Measurements from ENCODE around the gene MNS1.

The MNS1 gene

DNA sequence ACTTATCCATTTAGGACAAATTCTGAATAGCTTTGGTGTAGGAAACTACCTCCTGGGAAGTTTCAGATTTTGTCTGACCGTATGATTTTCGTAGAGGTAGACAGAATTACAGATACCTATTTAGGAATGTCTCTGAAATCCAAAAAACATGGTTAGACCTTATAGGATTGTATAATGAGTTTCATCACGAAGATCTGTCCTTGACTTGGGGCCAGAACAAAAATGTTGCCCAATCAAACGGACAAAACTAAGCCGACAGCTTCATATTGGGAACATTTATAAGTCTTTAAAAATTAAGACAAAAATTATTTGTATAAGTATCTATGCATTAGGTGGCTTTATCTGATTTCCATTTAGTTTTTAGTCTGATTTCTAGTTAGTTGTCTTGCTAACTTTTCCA, 32.6 kb downstream of the MNS1 start:
- TF ChIP-seq, protein P1, sequence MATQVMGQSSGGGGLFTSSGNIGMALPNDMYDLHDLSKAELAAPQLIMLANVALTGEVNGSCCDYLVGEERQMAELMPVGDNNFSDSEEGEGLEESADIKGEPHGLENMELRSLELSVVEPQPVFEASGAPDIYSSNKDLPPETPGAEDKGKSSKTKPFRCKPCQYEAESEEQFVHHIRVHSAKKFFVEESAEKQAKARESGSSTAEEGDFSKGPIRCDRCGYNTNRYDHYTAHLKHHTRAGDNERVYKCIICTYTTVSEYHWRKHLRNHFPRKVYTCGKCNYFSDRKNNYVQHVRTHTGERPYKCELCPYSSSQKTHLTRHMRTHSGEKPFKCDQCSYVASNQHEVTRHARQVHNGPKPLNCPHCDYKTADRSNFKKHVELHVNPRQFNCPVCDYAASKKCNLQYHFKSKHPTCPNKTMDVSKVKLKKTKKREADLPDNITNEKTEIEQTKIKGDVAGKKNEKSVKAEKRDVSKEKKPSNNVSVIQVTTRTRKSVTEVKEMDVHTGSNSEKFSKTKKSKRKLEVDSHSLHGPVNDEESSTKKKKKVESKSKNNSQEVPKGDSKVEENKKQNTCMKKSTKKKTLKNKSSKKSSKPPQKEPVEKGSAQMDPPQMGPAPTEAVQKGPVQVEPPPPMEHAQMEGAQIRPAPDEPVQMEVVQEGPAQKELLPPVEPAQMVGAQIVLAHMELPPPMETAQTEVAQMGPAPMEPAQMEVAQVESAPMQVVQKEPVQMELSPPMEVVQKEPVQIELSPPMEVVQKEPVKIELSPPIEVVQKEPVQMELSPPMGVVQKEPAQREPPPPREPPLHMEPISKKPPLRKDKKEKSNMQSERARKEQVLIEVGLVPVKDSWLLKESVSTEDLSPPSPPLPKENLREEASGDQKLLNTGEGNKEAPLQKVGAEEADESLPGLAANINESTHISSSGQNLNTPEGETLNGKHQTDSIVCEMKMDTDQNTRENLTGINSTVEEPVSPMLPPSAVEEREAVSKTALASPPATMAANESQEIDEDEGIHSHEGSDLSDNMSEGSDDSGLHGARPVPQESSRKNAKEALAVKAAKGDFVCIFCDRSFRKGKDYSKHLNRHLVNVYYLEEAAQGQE (IDR thresholded peaks at IDR 0.05; ENCODE audit: insufficient read depth in 1 of 2, low read depth in 2 of 2, low read length in 2 of 2) = no peak
- TF ChIP-seq TAF1 (IDR thresholded peaks at IDR 0.05; ENCODE audit: borderline replicate concordance, insufficient read depth, low read length) (no peak), FOXP2 (optimal IDR thresholded peaks at IDR 0.05; ENCODE audit: borderline replicate concordance, extremely low read depth, extremely low read length, insufficient read depth) (no peak), SIN3A (IDR thresholded peaks at IDR 0.05; ENCODE audit: borderline replicate concordance, insufficient read depth, low read length) (no peak)

DNA sequence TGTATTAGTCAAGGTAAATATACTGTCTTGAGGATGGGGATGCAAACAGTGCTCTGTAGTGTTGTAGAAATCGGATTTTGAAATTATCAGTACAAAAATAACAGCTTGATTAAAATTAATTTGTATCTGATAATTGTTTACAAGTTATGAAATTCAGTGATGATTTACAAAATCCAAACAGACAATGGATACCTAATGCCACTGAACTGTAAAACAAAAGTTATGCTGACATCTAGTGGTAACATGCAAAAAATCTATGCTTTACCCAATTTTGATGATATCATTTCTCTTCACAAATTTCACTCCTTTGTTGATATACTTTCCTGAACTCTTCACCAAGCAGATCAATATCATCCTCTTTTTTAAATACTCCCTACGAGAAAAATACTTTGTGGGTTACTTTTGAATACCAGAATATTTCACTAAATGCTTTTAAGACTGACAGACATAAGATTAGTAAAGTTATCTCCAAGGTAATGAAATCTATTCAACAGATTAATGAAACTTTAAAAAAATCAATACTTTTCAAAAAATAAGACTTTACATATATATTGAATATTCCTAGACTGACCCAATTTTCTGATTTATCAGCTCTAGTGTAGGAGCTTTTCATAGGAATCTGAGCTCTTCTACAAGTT, 36.0 kb downstream of the MNS1 start:
- no peak for TF ChIP-seq POLR2AphosphoS5 (IDR thresholded peaks at IDR 0.05; ENCODE audit: low read depth, low read length)

DNA sequence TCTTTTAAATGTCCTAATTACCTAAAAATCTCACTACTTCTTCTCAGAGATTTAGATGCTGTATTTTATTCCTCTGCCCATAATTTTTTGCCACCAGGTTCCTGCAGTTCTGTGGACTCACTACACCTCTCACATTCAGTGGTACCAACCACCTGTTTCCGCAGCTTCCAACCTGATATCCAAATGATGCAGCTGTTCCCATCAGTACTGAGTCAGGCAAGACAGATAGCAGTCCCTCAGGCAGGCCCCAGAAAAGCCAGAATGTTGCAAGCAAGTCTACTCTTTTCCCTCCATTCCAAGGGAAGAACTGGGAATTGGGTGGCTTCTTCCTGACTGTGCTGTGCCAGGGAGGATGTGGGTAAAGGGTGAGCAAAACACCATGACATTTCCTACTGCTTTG, 39.0 kb downstream of the MNS1 start:
- TF ChIP-seq SIN3A (IDR thresholded peaks at IDR 0.05; ENCODE audit: borderline replicate concordance, insufficient read depth, low read length) = no peak
- TF ChIP-seq, protein P1 (IDR thresholded peaks at IDR 0.05; ENCODE audit: insufficient read depth in 1 of 2, low read depth in 2 of 2, low read length in 2 of 2) = no peak
- no peak for TF ChIP-seq TAF1 (IDR thresholded peaks at IDR 0.05; ENCODE audit: borderline replicate concordance, insufficient read depth, low read length)
- TF ChIP-seq POLR2AphosphoS5 (IDR thresholded peaks at IDR 0.05; ENCODE audit: low read depth, low read length) = no peak
- TF ChIP-seq FOXP2 (optimal IDR thresholded peaks at IDR 0.05; ENCODE audit: borderline replicate concordance, extremely low read depth, extremely low read length, insufficient read depth) = no peak

DNA sequence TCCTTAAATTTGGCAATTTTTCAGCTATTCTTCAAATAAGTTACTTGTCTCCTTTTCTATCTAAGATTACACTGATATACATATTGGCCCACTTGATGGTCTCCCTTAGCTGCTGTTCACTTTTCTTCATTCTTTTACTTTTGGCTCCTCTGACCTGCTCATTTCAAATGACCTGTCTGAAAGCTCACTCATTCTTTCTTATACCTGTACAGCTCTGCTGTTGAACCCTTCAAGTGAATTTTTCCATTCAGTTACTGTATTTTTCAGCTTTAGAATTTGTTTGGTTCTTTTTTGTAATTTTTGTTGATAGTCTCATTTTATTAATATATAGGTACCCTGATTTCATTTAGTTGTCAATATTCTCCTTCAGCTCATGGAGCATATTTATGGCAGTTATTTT, 39.7 kb downstream of the MNS1 start:
- TF ChIP-seq POLR2AphosphoS5 (IDR thresholded peaks at IDR 0.05; ENCODE audit: low read depth, low read length) (no peak), FOXP2 (optimal IDR thresholded peaks at IDR 0.05; ENCODE audit: borderline replicate concordance, extremely low read depth, extremely low read length, insufficient read depth) (no peak), TAF1 (IDR thresholded peaks at IDR 0.05; ENCODE audit: borderline replicate concordance, insufficient read depth, low read length) (no peak), SIN3A (IDR thresholded peaks at IDR 0.05; ENCODE audit: borderline replicate concordance, insufficient read depth, low read length) (no peak)
- TF ChIP-seq, protein P1 (IDR thresholded peaks at IDR 0.05; ENCODE audit: insufficient read depth in 1 of 2, low read depth in 2 of 2, low read length in 2 of 2) = no peak

DNA sequence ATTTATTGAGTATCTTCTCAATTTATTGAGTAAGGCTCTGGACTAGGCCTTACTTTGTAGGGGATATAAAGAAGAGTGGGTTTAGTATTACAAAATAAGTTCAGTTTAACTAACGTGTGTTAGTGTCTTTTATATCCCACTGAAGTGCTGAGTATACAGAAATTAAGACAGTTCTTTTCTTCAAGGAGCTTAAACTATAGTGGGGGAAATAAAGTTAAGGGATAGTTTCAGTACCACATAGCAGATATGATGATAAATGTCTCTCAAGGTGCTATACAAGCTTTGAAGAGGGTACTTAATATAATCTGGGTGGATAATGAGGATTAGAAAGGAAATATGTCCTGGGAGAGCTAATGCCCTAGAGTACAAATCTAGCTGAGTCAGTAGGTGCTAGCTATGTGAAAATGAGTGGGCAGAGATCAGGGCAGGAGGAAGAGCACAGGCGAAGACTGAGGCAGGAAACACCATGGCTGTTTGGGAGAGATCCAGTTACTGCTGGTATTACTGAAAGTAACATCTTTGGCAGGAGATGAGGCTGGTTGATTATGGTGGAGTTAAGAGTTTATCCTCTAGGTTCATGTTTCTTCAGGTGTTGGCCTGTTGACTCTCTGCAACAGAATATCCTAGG, 53.7 kb downstream of the MNS1 start:
- no peak for TF ChIP-seq TAF1 (IDR thresholded peaks at IDR 0.05; ENCODE audit: borderline replicate concordance, insufficient read depth, low read length)
- no peak for TF ChIP-seq SIN3A (IDR thresholded peaks at IDR 0.05; ENCODE audit: borderline replicate concordance, insufficient read depth, low read length)
- TF ChIP-seq FOXP2 (optimal IDR thresholded peaks at IDR 0.05; ENCODE audit: borderline replicate concordance, extremely low read depth, extremely low read length, insufficient read depth) = no peak
- TF ChIP-seq, protein P1 (IDR thresholded peaks at IDR 0.05; ENCODE audit: insufficient read depth in 1 of 2, low read depth in 2 of 2, low read length in 2 of 2) = no peak
- TF ChIP-seq POLR2AphosphoS5 (IDR thresholded peaks at IDR 0.05; ENCODE audit: low read depth, low read length) = no peak

Measured in PFSK-1 (cell line).